NCI-H2171 (cell line): Measurements from ENCODE around the gene SERPINA5.
"Not testable (repeated sequence)": the region's sequence is repeated elsewhere in the genome, so short reads cannot be mapped to it uniquely, and the experiment has no call there.

Experiments
- DNase-seq: peaks from one replicate; lab custom pipeline; 2025; lab: John Stamatoyannopoulos, UW

SERPINA5 gene

DNA sequence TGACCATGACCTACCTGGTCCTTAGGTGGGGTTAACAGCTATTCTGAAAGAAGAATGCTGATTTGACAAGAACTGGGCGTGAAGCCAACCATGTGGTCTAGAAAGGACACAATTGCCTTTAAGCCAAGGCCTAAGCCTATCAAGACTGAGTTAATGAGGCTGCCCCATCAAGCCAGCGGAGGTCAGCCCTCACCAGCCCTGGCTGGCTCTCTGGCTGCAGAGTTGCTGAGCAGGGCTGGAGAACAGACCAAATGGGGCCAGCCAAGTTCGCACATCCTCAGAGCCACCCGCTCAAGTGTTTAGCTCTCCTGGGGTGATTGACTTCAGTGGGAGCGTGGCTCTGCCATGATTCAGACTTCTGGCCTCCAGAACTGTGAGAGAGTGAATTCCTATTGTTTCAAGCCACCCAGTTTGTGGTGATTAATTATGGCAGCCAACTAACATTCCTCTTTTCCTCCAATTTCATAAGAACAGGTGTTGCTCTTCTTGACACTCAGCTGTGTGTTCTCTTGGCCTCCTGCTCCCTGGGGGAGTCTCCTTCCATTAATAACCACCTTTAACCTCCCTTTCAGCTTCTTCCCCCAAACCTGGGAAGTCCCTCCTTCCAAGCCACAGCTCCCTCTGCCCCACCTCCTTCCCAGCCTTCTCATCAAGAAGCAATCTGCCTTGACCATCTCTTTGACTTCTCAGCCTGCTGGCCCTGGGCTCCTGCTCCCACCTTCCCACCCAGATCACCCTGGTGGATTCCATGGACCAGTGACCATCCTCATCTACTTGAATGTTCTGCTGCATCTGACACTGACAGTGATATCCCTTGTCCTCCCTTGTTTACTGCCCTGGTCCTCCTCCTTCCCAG, 5.3 kb upstream of the SERPINA5 start:
- DNase-seq = no peak

DNA sequence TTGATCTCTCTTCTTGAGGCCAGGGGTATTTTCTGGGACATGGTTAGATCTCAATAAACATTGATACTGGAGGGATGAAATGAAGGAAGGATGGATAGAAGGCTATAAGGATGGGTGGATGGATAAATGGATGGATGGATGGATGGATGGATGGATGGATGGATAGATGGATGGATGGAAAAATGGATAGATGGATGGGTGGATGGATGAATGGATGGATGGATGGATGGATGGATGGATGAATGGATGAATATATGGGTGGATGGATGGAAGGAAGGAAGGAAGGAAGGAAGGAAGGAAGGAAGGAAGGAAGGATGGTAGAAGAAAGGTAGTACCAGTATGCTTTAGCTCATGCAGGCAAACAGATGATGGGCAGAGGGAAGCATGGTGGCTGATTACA, 3.8 kb upstream of the SERPINA5 start:
- not testable (repeated sequence) for DNase-seq

DNA sequence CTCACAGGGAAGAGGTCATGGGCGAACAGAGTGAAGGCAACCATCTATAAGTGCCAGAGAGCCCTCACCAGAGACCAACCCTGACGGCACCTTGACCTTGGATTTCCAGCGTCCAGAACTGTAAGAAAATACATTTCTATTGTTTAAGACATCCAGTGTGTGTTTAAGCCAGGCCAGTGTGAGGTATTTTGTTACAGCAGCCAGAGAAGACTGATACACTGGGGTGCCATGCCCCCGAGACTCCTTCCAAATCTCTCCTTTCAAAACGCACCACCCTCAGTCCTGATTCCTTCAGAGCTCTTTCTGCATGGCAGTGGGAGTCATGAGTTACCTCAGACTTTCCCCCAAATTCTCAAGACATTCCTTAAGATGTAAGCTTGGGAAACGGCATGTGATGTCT, 2.5 kb upstream of the SERPINA5 start:
- no peak for DNase-seq

DNA sequence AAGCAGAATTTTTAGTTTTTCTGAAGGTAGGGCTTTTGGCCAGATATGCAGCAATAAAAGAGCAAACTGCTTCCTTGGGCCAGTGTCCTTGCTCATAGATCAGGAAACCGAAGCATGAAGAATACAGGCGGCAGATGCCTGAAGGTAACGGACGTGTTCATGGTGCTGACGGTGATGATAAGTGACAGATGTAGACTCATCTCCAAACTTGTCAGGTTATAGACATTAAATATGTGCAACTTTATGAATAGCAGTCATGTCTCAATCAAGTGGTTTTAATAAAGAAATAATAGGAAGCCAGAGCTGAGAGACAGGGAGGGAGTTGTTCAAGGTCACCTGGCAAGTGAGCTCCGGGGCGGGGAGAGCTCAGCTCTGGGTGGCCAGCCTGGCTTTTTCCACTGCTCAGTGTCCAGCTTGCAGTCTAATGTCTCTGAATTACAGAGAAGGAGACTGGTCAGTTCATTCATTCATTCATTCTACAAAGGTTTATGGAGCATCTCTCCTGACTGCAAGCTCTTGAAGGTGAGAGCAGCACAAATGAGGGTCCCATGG, 1.0 kb downstream of the SERPINA5 start:
- DNase-seq = no peak

DNA sequence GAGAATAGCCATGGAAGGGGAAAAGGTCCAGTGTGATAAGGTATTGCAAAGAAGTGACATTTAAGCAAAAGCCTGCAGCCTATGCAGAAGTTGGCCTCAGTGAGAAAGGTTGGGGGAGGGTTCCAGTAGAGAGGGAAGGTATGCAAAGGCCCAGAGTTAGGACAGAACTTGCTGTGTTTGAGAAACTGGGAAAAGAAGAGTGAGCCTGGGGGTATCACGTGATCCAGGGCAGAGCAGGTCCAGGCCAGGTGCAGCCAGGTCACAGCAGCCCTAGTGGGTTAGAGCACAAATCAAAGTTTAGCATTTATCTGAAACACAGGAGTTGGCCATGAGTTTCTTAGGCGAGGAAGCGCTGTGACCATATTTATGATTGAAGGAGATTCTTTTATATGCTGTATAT, 1.6 kb downstream of the SERPINA5 start:
- DNase-seq = no peak

- no peak for DNase-seq
Measured at GRCh38 chr14:94583557-94583956, 2.3 kb downstream of the SERPINA5 start.

DNA sequence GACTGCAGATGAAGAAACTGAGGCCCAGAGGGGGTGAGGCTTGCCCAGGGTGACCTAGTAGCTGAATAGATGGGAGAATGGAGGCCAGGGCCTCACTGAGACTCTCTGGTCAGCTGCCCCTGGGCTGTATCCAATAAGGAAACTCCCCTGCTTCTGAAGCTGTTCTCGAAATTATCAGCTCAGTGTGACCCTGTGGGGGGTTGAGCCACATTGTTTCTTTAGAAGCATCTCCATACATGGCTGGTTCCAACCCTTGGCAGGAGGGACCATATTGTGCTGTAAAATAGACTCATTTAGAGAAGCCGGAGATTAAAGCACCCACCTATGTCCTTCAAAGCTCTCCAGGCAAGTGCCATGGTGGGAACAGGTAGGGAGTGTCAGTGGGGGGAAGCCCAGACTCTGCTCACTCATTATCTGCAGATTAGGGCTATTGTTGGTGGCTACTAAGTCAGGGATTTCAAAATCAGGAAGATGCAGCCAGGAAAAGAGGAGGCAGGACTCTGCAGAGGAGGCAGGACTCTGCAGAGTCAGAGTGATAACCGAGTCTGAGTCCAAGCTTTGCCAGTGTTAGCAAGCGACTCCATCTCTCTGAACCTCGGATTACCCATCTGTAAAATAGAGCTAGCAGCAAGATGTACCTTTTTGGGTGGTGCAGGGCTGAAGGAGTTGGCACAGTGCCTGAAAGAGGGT, 3.5 kb downstream of the SERPINA5 start:
- DNase-seq = no peak

- no peak for DNase-seq
Measured at GRCh38 chr14:94586635-94587034, 5.4 kb downstream of the SERPINA5 start.

GRCh38 chr14:94588311-94588710, 7.1 kb downstream of the SERPINA5 start:
- DNase-seq = no peak

GRCh38 chr14:94591073-94591472, 9.8 kb downstream of the SERPINA5 start:
- no peak for DNase-seq

- DNase-seq = no peak
Measured at GRCh38 chr14:94591871-94592270, 10.6 kb downstream of the SERPINA5 start.

- no peak for DNase-seq
Measured at GRCh38 chr14:94592457-94592856, 11.2 kb downstream of the SERPINA5 start.

DNA sequence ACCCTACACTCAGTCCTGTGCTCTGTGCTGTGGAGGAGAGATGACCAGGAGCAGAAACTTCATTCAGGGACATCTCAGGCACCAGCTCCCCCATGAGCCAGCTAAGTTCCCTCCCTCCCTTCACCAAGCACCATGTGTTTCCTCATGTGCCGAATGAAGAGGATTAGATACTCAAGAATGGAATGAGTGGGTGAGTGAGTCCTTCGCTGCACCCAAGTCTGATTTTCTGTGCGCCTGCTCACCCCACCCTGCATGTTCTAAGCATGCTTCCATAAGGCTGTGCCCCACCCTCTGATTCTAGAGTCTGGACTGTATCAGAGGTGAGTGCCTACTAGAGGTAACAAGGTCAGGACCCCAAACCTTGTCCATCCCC, 12.1 kb downstream of the SERPINA5 start:
- no peak for DNase-seq

- no peak for DNase-seq
Measured at GRCh38 chr14:94593749-94594431, 12.7 kb downstream of the SERPINA5 start.

- no peak for DNase-seq
Measured at GRCh38 chr14:94594441-94594840, 13.2 kb downstream of the SERPINA5 start.

DNA sequence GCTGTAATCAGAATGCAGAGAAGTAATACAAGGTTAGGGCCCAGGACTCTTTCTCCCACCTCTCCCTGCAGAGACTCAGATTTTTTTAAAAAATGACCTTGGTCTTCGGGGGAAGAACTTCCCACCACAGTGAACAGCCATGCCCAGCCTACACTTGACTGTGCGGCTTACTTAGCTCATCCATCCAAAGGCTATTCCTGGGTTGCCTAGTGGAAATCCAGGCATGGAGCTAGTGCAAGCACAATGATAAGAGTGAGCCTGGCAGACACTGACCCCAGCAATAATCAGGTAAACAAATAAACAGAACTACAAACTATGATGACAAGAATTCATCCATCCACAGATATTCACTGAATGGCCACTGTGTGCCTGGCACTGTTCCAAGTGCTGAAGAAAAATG, 14.7 kb downstream of the SERPINA5 start:
- no peak for DNase-seq

DNA sequence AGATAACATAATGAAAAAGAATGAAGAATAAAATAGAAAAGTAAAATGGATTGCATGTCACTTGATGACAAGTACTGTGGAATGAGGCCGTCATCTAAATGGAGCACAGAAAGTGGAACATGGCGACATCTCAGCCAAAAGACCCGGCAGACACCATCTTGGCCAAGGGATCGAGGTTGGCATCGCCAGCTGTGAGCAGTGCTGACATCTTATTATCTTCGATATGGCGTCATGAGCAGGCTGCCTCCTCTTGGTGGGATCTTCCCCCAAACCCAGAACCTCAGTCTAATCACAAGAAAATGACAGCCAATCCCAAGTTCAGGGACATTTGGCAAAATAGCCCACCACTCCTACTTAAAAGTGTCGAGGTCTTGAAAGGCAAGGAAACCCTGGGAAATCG, 15.1 kb downstream of the SERPINA5 start:
- no peak for DNase-seq

- no peak for DNase-seq
Measured at GRCh38 chr14:94597788-94598187, 16.6 kb downstream of the SERPINA5 start.

- DNase-seq = no peak
Measured at GRCh38 chr14:94598506-94598815, 17.2 kb downstream of the SERPINA5 start.

- DNase-seq = no peak
Measured at GRCh38 chr14:94598816-94599655, 17.8 kb downstream of the SERPINA5 start.

- DNase-seq = no peak
Measured at GRCh38 chr14:94599656-94600004, 18.4 kb downstream of the SERPINA5 start.

- no peak for DNase-seq
Measured at GRCh38 chr14:94600148-94600545, 18.9 kb downstream of the SERPINA5 start.
